ENCODE data around the gene RBBP5. TPM values are rescaled to one million over a fixed set of nuclear protein-coding genes. Genes with fewer than 3 reads are reported as not detected.

RBBP5 gene
- total RNA-seq, 1 donor = 17.2 TPM

DNA sequence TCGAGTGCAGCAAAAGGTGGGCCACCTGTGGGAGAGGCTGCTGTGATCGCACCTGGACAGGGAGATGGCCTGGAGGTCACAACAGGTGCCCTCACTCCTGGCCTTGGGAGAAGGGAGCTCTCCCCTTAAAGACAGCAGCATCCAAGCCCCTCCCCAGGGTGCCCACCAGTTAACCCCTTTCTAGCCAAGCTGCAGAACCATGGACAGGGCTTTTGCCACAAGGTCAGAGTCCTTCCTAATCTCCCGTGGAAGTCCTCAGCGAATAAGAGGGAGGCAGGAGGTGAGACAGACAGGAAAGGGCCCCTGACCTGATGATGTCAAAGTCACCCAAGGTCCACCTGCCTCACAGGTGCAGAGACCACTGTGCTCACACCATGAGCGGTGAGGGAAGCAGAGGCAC, 77.0 kb downstream of the RBBP5 start:
- Histone ChIP-seq H3K27me3 (ENCODE audit: insufficient read depth, low read length) (peaks cover 32% of the 10 kb centered on the region), H3K4me3 (ENCODE audit: low read length) (no peak overlapping the region), H3K9me3 (ENCODE audit: low read depth, low read length) (no peaks in the 10 kb centered on the region), H3K4me1 (ENCODE audit: insufficient read depth, low read length) (no peaks in the 10 kb centered on the region)

DNA sequence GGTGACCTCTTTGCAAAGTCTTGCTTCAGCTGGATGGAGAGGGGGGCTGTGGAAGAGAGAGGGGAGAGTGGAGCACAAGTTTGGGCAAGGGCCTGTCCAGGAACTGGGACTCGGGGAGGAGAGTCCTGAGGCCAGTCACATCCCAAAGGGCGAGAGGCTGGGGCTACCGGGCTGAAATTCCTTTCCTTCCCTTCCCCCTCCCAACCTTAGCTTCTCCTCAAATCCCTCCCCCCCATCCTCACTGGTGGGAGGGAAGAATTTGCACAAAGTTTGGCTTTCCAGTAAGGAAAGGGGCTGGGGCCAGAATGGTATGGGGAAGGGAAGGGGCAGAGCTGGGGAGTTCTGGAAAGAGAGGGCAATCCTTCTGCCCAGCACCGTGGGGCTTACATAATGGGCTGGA, 77.9 kb downstream of the RBBP5 start:
- no peak overlapping the region for H3K4me3 ChIP-seq (ENCODE audit: low read length)
- no peaks in the 10 kb centered on the region for H3K9me3 ChIP-seq (ENCODE audit: low read depth, low read length)
- H3K4me1 ChIP-seq (ENCODE audit: insufficient read depth, low read length) = no peaks in the 10 kb centered on the region
- H3K27me3 ChIP-seq (ENCODE audit: insufficient read depth, low read length) = peaks cover 32% of the 10 kb centered on the region

DNA sequence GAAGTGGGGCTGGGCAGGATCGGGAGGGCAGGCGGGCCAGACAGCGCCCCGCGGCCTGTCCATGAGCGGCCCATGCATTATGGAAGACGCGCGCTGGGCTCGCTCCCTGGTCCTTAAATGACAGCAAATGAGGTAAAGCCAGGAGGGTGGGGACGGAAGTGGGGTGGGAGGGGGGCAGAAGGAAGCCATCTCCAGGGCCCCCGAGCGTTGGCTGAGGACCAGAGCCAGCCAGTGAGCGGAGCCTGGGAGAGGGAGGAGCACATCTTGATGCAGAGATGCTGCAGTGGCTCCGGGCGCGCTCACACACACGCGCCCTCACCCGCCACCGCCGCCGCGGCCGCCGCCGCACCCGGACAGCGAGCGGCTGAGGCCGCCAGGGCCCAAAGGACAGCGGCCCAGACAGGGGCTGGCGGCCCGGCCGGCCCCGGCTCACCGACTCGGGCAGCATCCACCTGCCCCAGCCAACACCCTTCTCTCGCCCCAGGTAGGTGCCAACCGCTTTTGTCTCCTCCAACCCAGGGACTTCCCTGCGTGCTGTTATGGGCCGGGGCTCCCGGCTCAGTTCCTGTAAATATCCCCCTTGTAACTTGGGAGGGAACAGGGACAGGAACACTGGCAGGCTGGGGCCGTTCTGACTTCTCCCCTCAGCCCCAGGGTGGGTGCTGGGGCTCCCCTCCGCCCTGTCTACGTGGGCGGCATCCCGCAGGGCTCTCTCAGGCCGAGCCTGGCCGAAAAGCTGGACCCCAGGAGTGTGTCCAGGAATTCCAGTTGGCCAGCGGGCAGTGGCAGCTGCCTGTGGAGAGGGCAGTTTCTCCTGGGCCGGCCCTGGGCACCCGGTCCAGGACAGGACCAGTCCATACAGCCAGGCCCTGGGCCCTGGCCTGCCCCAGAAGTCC, 78.6 kb downstream of the RBBP5 start, which contains the start of gene CNTN2:
CNTN2 (plus strand) TSS at position 302 of the 896 bp plus-strand sequence. CDS start 9,974 bp downstream, outside the sequence.
- Histone ChIP-seq H3K9me3 (ENCODE audit: low read depth, low read length) (no peaks in the 10 kb centered on the region), H3K4me3 (ENCODE audit: low read length) (no peak within 1 kb of the TSS), H3K27me3 (ENCODE audit: insufficient read depth, low read length) (peaks cover 32% of the 10 kb centered on the region), H3K4me1 (ENCODE audit: insufficient read depth, low read length) (no peaks in the 10 kb centered on the region)

DNA sequence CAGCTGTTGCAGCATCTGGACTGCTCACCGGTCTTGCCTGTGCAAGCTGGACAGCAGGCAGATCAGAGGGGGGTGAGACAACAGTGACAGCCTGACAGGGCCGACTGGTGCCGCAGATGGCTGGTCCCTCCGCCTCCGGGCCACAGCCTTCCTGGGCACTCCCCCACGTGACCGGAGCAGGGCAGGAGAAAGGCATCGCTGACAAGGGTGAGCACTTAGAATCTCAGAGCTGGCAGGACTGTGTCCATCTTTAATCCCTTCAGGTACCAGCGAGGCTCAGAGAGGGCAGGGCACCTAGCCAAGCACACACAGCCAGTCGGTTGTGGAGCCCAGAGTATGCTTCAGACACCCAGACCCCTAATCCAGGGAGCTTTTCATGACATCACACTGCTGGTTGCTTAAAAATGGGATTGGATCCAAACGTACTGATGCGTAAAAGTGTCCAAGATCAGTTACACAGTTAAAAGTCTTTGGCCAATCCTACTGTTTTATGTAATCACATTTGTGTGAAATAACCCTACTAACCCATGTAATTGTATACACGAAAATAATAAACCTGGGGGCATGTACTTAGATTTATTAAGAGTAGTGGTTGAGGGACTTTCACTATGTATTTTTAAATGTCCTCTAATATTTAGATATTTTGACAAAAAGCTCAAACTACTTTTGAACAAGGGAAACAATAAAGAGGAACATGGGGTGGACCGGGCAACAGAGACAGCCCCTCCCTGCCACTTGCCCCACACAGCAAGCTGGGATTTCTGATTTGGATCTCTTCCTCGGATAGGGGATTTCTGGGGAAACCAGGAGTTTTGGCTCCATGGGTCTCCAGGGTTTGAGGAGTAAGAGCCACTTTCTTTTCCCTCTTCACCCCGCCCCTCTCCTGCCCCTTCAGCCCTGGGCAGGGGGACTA, 79.5 kb downstream of the RBBP5 start:
- Histone ChIP-seq H3K4me3 (ENCODE audit: low read length) (no peak overlapping the region), H3K27me3 (ENCODE audit: insufficient read depth, low read length) (peaks cover 32% of the 10 kb centered on the region), H3K4me1 (ENCODE audit: insufficient read depth, low read length) (no peaks in the 10 kb centered on the region), H3K9me3 (ENCODE audit: low read depth, low read length) (no peaks in the 10 kb centered on the region)

DNA sequence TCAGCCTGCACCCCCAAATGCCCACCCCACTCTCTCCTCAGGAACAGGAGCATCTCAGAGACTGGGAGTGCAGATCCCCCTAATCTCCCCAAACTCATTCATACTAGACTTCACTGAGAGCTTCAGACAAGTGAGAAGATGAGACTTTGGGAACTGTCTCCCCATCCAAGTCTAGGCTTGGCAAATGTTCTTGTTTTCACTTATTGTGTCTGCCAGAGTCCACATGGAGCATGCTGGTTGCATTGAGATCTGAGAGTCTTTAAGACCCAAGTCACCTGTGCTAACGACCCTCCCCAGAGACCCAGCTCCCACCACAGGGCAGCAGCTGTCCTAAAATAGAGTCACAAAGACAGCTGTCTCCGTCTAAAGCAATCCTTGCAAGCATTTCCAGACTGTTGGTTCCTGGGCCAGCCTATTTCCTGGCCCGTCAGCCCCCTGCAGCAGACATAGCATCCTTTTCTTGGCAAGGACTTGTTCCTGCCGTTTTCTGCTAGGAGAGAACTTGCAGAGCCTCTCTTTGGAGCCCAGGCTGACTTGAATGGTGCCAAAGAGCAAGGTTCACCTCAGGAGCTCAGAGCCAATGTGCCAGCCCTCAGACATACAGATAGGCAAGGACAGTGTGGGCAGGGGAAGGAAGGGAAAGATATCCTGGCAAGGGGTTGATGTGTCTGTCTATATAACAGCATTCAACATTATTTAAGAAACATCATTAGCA, 80.6 kb downstream of the RBBP5 start:
- Histone ChIP-seq H3K27me3 (ENCODE audit: insufficient read depth, low read length) (peaks cover 32% of the 10 kb centered on the region), H3K9me3 (ENCODE audit: low read depth, low read length) (no peaks in the 10 kb centered on the region), H3K4me1 (ENCODE audit: insufficient read depth, low read length) (no peaks in the 10 kb centered on the region), H3K4me3 (ENCODE audit: low read length) (no peak overlapping the region)

DNA sequence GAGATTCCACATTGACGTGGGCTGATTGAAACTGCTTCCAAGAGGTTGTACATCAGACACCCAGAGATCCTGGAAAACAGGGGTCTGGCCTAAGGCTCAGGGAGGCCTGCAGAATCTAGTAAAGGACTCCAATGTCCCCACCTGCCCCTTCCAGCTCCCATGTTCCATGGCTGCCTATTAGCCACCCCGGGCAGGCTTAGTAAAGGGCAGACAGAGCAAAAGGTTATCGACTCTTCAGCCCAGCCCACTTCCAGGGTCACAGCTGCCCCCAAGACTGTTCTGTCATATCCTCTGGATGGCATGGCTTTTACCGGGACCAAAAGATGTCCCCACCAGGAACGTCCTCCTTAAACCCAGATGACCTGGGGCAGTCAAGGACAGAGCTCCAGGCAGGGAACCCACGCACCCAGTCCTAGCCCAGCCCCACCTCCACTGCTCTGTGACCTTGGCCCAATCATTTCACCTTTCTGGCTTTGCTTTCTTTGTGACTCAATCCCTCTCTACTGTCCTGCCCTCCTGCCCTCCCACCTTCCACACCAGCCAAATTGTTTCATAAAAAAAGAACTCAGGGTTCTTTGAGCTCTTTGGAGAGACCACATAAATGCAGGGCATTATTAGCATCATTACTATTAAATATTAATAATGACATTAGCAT, 83.5 kb downstream of the RBBP5 start:
- H3K27me3 ChIP-seq (ENCODE audit: insufficient read depth, low read length) = peaks cover 13% of the 10 kb centered on the region
- H3K4me3 ChIP-seq (ENCODE audit: low read length) = no peak overlapping the region
- H3K4me1 ChIP-seq (ENCODE audit: insufficient read depth, low read length) = no peaks in the 10 kb centered on the region
- H3K9me3 ChIP-seq (ENCODE audit: low read depth, low read length) = no peaks in the 10 kb centered on the region

DNA sequence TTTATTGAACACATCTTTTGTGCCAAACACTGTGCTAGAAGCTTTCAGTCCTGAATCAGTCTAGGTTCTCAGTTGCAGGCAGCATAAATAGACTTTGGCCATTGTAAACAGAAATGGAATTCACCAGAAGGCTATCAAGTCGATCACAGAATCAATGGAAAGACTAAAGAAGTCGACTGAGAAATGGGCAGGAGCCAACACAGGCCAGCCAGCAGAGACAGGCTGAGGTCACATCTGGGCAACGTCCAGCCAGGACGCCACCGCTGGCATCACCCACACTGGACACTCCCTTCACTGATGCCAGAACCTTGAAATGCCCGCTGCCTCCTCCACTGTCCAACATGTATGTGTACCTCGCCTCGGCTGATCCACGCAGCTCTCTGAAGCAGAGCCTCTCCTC, 84.2 kb downstream of the RBBP5 start:
- Histone ChIP-seq H3K27me3 (ENCODE audit: insufficient read depth, low read length) (peaks cover 9% of the 10 kb centered on the region), H3K4me1 (ENCODE audit: insufficient read depth, low read length) (no peaks in the 10 kb centered on the region), H3K9me3 (ENCODE audit: low read depth, low read length) (no peaks in the 10 kb centered on the region), H3K4me3 (ENCODE audit: low read length) (no peak overlapping the region)

Other genes starting within 250 kb of the RBBP5 start
- 0.21 TPM for gene CNTN2, start 78.8 kb downstream of the RBBP5 start, total RNA-seq
- gene TMEM81, start 37.5 kb downstream of the RBBP5 start, total RNA-seq = 0.63 TPM
- 16.3 TPM for gene DSTYK, start 89.7 kb upstream of the RBBP5 start, total RNA-seq
- 4.3 TPM for gene TMCC2, start 106.0 kb upstream of the RBBP5 start, total RNA-seq
- gene NUAK2, start 199.8 kb upstream of the RBBP5 start, total RNA-seq = 34.2 TPM
- 0.21 TPM for gene KLHDC8A, start 234.9 kb upstream of the RBBP5 start, total RNA-seq